ENCODE data around the gene BRME1. TPM values are rescaled to one million over a fixed set of nuclear protein-coding genes. Genes with fewer than 3 reads are reported as not detected.

BRME1 gene
- total RNA-seq, 4 donors from 2014 or later, result 0.34 to 1.7 (median 1.0) TPM

- TF ChIP-seq CTCF (IDR thresholded peaks at IDR 0.05) (no peak), POLR2A (IDR thresholded peaks at IDR 0.05) (no peak)
- Histone ChIP-seq H3K36me3 (peaks cover 15 to 23% of the 10 kb centered on the region in 2 donors), H3K27me3 (no peaks in the 10 kb centered on the region), H3K9me3 (no peaks in the 10 kb centered on the region), H3K27ac (no peak overlapping the region), H3K4me3 (replicated peaks in 1 of 3) (no peak overlapping the region), H3K4me1 (peaks cover 14% of the 10 kb centered on the region in 2 donors)
- 92 to 94% methylated on average over 8 of the region's 8 CpGs for WGBS, 2 donors
- intact Hi-C loops (cut with DNase I), result no loop called here
- no peak for DNase-seq
These were observed 2.8 kb upstream of the BRME1 start for GRCh38 chr19:13908674-13909073.

- Histone ChIP-seq H3K9me3 (no peaks in the 10 kb centered on the region), H3K36me3 (peaks cover 0 to 8% of the 10 kb centered on the region in 2 donors), H3K27ac (no peak overlapping the region), H3K4me3 (replicated peaks in 1 of 3) (peak overlapping the region in 2 of 3 donors; percentile 33 to 91), H3K4me1 (peaks cover 14% of the 10 kb centered on the region in 2 donors), H3K27me3 (no peaks in the 10 kb centered on the region)
- no peak for DNase-seq
- 94 to 97% methylated on average over 5 of the region's 5 CpGs for WGBS, 2 donors
- intact Hi-C loops (cut with DNase I), result no loop called here
- no peak for TF ChIP-seq POLR2A (IDR thresholded peaks at IDR 0.05)
- TF ChIP-seq CTCF (IDR thresholded peaks at IDR 0.05), result no peak
These were observed 993 bp upstream of the BRME1 start for GRCh38 chr19:13906910-13907309.

- intact Hi-C loops (cut with DNase I), result no loop called here
- 4 to 8% methylated on average over 3 to 4 of the region's 13 CpGs for WGBS, 2 donors
- H3K27me3 ChIP-seq, result no peaks in the 10 kb centered on the region
These were observed 596 bp upstream of the BRME1 start for GRCh38 chr19:13906521-13906904.

GRCh38 chr19:13902993-13903555, 2.8 kb downstream of the BRME1 start:
- intact Hi-C loops (cut with DNase I), result no loop called here
- no peak for DNase-seq
- H3K36me3 ChIP-seq, result no peaks in the 10 kb centered on the region
- H3K27ac ChIP-seq, result no peak overlapping the region
- H3K27me3 ChIP-seq, result no peaks in the 10 kb centered on the region
- H3K4me1 ChIP-seq, result peaks cover 14% of the 10 kb centered on the region in 2 donors
- WGBS, 2 donors, result 73 to 86% methylated on average over 4 of the region's 4 CpGs
- TF ChIP-seq CTCF (IDR thresholded peaks at IDR 0.05), result peak in 1 of 6 experiments; percentile 28
- TF ChIP-seq POLR2A (IDR thresholded peaks at IDR 0.05), result no peak
- H3K9me3 ChIP-seq, result no peaks in the 10 kb centered on the region
- H3K4me3 ChIP-seq (replicated peaks in 1 of 3), result no peak overlapping the region

More at GRCh38 chr19:13906521-13906904, 596 bp upstream of the BRME1 start:
- Histone ChIP-seq H3K4me3 (replicated peaks in 1 of 3) (peak overlapping the region; percentile 33 to 91 (median 63)), H3K4me1 (peaks cover 14% of the 10 kb centered on the region in 2 donors), H3K9me3 (no peaks in the 10 kb centered on the region), H3K36me3 (peaks cover 0 to 8% of the 10 kb centered on the region in 2 donors), H3K27ac (peak overlapping the region in 2 of 3 donors; percentile 41 to 73)
- peak; percentile 62 to 64 for DNase-seq
- TF ChIP-seq POLR2A (IDR thresholded peaks at IDR 0.05) (no peak), CTCF (IDR thresholded peaks at IDR 0.05) (no peak)

GRCh38 chr19:13899912-13900584, 5.9 kb downstream of the BRME1 start:
- no peaks in the 10 kb centered on the region for H3K36me3 ChIP-seq
- H3K27ac ChIP-seq, result no peak overlapping the region
- no peak for DNase-seq
- WGBS, 2 donors, result 65 to 71% methylated on average over 5 of the region's 5 CpGs
- no peaks in the 10 kb centered on the region for H3K4me1 ChIP-seq
- no peaks in the 10 kb centered on the region for H3K9me3 ChIP-seq
- TF ChIP-seq CTCF (IDR thresholded peaks at IDR 0.05) (no peak), POLR2A (IDR thresholded peaks at IDR 0.05) (no peak)
- intact Hi-C loops (cut with DNase I), result no loop called here
- H3K27me3 ChIP-seq, result no peaks in the 10 kb centered on the region
- H3K4me3 ChIP-seq (replicated peaks in 1 of 3), result no peak overlapping the region
